Stimulated activated CD8-positive, alpha-beta memory T cell treated with anti-CD3 and anti-CD28 coated beads, Interleukin-7, amount 100 ng/mL, for 4 hours (primary cell): ENCODE results near the gene TMEM259.

ENCODE experiments used
- DNase-seq, 2 donors: peaks; one replicate each; pipeline ENCODE4 v3.0.0-alpha.2; 2020; ENCODE audit warnings: low read depth in 2 of 2

TMEM259 gene

DNA sequence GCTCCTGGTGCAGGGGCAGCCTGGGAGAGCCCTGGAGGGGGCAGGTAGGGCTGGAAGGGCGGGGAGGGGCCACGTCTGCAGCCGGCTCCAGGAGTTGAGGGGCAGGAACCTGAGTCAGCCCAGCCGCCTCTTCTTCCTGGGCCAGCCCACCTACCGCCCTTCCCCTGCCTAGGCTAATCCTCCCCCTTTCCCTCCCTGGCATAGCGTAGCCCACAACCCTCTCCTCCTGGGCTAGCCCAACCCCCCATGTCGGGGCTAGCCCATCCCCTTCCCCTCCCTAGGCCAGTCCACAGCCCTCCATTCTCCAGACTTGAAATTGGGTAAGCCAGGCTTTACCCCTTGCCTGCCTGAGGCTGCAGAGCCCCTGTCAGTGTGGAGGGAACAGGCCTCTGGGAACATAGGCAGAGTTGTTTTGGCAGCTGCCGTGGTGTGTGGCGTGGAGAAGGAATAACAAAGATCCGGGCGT is 57.4 kb downstream of the TMEM259 start:
- no peak for DNase-seq

DNA sequence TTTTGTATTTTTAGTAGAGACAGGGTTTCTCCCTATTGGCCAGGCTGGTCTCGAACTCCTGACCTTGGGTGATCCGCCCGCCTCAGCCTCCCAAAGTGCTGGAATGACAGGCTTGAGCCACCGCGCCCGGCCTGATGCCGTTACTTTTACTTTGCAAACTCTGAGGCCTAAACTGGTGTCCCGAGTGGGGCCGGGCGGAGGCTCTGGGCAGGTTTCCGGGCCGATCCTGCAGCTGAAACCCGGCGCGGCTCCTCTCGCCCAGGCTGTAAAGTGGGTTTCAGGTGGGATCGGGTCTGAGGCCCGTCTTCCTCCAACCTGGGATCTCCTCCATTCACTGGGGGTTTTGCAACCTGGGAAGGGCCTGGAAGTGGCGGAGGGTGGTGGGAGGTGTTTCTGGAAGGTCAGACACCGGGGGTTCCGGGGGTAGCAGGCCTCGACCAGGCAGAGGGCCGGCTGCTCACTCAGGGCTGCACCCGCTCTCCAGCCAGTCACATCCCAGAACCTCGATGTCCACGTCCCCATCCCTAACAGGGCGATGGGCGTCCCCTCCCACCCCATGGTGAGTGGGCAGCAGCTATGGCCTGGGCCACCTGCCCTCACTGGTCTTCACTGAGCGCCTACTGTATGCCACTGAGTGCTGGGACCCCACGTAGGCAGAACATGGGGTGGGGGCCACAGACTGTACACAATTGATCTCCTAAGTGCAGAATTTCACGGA is 58.1 kb downstream of the TMEM259 start:
- DNase-seq, result no peak

DNA sequence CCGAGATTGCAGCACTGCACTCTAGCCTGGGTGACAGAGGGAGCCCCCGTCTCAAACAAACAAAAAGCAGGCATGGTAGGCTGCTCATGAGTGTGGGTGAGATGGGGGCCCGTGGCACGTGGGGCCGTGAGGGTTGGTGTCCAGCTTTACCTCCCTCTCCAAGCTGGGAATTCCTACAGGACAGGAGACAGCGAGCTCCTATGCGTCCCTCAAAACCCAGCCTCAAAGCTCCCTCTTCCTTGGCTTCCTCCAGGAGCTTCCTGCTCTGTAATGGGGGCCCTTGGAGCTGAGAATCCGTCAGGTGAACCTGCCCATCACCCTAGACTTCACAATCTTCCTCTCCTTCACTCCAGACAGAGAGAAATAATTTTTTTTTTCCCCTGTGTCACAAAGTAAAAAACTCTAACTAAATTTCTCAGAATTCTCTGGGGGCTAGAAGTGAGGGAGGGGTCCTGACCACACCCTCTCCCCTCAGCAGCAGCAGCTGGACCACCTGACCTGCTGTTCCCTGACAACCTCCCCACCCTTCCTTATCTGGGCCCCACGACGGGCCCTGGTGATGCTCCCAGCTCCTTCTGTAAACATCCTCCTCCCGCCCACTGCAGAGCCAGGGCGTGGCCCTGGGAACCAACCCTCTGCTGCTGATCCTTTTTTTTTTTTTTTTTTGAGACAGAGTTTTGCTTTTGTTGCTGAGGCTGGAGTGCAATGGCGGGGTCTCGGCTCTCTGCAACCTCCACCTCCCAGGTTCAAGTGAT is 58.9 kb downstream of the TMEM259 start:
- DNase-seq, result no peak

DNA sequence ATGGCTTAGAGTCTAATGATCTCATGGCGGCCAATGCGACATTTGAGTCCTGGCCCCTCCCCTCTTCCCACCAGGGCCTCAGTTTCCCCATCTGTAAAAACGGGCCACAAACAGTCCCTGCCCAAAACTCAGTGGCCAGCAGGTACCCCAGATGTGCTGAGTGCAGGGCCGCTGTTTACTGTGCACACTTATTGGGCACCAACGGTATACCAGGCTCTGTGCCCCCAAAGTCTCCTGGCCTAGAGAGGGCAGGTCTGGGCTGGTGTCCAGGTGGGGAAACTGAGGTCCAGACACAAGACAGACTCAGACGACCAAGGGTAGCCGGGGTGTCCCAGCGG is 60.4 kb downstream of the TMEM259 start:
- DNase-seq, result no peak

DNA sequence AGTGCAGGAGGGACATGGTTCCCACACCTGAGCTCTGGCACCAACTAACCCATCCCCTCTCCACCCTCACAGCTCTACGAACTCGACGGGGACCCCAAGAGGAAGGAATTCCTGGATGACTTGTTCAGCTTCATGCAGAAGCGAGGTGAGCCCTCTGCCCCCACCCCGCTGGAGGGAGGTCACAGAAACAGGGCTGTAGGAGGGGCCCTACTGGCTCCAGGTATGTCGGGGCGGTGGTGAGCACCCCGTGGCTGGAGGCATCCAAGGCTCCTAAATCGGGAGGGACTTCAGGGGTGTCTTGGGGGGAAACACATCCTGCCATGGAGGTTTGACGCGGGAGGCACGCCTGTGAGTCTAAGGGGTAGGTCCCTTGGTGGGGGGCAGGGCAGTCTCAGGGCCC is 60.9 kb downstream of the TMEM259 start:
- DNase-seq, result no peak
